Omental fat pad (tissue), 4 donors: ENCODE data around the gene GUCY2D. TPM values are rescaled to one million over a fixed set of nuclear protein-coding genes. Genes with fewer than 3 reads are reported as not detected.

Source experiments
- ATAC-seq: fragments of 150-250 bp; one replicate; pipeline ENCODE4 v1.9.1; 2016; ENCODE audit warnings: mild to moderate bottlenecking, moderate library complexity; ENCODE audit not compliant: low FRiP score
- DNase-seq: peaks from one replicate; pipeline ENCODE4 v3.0.0-alpha.2; 2019; ENCODE audit warnings: low spot score
- total RNA-seq, 4 donors: library from RNA; depleted of rRNA; stranded (reverse); fragments of >200 nt; gene quantifications; one replicate each; pipeline ENCODE4 v1.1.0, GENCODE V29; 2016
- TF ChIP-seq, protein P1 (sequence below), 3 donors: fragments of 450-650 bp; IDR thresholded peaks; one replicate each; pipeline ENCODE4 v1.5.1; 2016 to 2017; ENCODE audit warnings: antibody characterized with exemption in 3 of 3, mild to moderate bottlenecking in 3 of 3, moderate library complexity in 2 of 3

The GUCY2D gene
- total RNA-seq, 4 donors from 2014 or later: 0.09 to 0.12 TPM; not detected in 2

DNA sequence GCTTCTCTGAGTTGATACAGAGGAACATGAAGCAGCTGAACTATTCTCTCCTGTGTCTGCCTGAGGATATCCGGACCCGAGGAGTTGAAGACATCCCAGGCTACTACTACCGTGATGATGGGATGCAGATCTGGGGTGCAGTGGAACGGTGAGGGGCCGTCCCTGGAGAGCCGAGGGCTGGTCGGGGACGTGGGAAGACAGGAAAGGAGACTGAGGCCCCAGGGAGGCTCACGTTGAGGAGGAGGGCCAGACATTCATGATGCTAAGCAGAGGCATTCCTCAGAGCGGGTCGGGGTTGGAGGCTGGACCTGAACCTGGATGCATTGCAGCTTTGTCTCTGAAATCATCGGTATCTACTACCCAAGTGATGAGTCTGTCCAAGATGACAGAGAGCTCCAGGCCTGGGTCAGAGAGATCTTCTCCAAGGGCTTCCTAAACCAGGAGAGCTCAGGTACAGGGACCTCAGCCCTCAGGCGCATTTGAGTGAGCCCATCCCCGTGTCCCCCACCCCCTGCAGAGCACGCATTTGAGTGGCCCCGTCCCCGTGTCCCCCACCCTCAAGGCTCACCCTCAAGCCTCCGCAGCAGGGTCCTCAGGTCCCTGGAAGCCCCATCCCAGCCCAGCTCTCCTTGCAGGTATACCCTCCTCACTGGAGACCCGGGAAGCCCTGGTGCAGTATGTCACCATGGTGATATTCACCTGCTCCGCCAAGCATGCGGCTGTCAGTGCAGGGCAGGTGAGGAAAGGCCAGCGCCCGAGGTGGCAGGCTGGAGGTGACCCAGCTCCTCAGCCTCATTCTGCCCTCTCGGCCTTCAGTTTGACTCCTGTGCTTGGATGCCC is 44.7 kb downstream of the GUCY2D start:
- TF ChIP-seq, protein P1, sequence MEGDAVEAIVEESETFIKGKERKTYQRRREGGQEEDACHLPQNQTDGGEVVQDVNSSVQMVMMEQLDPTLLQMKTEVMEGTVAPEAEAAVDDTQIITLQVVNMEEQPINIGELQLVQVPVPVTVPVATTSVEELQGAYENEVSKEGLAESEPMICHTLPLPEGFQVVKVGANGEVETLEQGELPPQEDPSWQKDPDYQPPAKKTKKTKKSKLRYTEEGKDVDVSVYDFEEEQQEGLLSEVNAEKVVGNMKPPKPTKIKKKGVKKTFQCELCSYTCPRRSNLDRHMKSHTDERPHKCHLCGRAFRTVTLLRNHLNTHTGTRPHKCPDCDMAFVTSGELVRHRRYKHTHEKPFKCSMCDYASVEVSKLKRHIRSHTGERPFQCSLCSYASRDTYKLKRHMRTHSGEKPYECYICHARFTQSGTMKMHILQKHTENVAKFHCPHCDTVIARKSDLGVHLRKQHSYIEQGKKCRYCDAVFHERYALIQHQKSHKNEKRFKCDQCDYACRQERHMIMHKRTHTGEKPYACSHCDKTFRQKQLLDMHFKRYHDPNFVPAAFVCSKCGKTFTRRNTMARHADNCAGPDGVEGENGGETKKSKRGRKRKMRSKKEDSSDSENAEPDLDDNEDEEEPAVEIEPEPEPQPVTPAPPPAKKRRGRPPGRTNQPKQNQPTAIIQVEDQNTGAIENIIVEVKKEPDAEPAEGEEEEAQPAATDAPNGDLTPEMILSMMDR (IDR thresholded peaks at IDR 0.05): no peak
- no peak for ATAC-seq
- DNase-seq: no peak

DNA sequence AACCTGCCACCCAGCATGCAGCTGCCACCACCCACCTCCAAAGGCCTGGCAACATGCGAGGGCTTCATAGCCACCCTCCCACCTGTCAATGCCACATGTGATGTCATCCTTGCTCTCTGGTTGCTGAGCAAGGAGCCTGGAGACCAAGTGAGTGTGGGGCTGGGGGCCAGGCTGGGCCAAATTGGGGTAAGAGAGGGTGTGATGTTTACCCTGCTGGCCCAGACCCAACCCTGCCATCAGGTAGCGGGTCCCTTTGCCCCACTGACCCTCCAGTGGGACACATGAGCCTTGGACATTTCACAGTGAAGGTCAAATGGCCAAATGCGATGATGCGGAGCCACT is 45.3 kb downstream of the GUCY2D start:
- TF ChIP-seq, protein P1 (IDR thresholded peaks at IDR 0.05): no peak
- ATAC-seq (no peak), DNase-seq (no peak)

DNA sequence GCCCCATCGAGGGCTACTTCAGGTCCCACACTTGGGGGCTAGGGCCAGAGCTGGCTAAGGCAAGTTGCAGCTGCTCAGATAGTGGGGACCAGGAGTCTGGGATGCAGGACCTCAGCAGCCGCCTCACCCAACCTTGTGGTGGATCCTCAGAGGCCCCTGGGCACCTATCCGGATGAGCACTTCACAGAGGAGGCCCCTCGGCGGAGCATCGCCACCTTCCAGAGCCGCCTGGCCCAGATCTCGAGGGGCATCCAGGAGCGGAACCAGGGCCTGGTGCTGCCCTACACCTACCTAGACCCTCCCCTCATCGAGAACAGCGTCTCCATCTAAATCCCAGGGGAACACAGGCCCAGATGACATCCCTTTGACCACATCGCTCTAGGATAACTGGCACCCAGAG is 45.8 kb downstream of the GUCY2D start:
- ATAC-seq: no peak
- no peak for DNase-seq
- TF ChIP-seq, protein P1 (IDR thresholded peaks at IDR 0.05): no peak

DNA sequence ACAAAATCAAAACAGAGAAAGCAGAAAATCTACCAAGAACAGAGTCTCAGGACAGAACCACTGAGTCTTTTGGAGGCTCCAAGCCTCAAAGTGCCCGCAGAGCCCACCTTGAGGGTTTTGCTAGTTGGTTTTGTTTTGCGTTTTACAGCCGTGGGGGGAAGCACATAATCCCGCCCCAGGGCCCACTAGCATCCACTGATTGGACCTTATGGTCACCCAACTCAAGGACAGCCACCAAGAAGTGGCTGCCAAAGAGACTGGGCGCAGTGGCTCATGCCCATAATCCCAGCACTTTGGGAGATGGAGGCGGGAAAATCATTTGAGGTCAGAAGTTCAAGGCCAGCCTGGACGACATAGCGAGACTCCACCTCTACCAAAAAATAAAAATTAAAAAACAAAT is 46.3 kb downstream of the GUCY2D start:
- DNase-seq (no peak), ATAC-seq (no peak)
- TF ChIP-seq, protein P1 (IDR thresholded peaks at IDR 0.05): no peak

DNA sequence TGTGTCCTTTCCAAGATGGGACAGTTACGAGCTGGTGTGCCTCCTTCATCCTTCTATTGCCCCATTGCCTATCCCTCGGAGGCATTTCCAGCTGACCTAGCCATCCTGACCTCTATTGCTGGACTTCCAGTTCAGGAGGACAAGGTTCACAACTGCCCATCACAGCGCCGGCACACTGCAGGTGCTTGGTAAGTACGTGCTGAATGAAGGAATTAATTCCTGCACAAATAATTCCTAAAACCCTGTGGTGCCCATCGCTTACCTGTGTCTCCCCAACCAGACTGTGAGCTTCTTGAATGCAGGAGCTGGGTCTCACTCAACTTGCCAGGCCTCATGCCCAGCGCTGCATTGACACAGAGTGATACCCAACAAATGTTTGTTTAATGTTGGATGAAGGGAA is 49.4 kb downstream of the GUCY2D start:
- no peak for ATAC-seq
- TF ChIP-seq, protein P1 (IDR thresholded peaks at IDR 0.05): no peak
- DNase-seq: no peak

DNA sequence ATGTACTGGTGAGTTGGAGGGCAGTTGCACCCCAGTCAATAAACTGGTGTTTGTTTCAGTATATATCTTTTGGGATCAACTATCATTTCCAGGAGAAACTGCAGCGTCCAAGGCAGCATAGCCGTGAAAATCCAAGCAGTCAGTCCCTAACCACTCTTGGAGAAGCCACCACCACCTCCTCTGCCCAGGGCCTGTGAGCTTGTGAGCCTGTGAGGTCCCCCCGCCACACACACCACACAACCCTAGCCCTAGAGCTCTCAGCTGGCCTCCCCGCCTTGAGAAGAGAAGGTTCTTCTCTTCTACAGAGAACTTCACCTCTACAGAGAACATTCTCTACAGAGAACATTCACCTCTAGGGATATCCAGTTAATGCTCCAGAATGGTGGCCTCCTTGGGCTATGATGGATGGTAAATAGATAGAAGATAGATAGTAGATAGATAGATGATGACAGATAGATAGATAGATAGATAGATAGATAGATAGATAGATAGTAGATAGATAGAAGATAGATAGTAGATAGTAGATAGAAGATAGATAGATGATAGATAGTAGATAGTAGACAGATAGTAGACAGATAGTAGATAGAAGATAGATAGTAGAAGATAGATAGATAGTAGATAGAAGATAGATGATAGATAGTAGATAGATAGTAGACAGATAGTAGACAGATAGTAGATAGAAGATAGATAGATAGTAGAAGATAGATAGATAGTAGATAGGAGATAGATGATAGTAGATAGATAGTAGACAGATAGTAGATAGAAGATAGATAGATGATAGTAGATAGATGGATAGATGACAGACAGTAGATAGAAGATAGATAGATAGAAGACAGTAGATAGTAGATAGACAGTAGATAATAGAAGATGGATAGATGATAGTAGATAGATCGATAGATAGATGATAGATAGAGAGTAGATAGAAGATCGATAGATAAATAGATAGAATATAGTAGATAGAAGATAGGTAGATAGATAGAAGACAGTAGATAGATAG is 50.1 kb downstream of the GUCY2D start:
- ATAC-seq (no peak), DNase-seq (no peak)
- TF ChIP-seq, protein P1 (IDR thresholded peaks at IDR 0.05): no peak
